WTC11 (cell line): ENCODE measurements around the gene TEKTIP1.

ENCODE experiments used
- ATF2 ChIP-seq: sonication (generic); formaldehyde crosslinking; IDR thresholded peaks from 2 replicates; pipeline ENCODE4 v1.8.1; 2022; ENCODE audit warnings: low read depth, missing genetic modification reagents, borderline replicate concordance
- CREB1 ChIP-seq: sonication (generic); formaldehyde crosslinking; IDR thresholded peaks from 2 replicates; pipeline ENCODE4 v1.8.0; 2023; ENCODE audit warnings: mild to moderate bottlenecking, missing genetic modification reagents
- FOXJ3 ChIP-seq: sonication (generic); formaldehyde crosslinking; IDR thresholded peaks from 2 replicates; pipeline ENCODE4 v1.9.0; 2021; ENCODE audit warnings: missing genetic modification reagents, mild to moderate bottlenecking, borderline replicate concordance
- FOXK1 ChIP-seq: sonication (generic); formaldehyde crosslinking; IDR thresholded peaks from 2 replicates; pipeline ENCODE4 v1.8.0; 2022; ENCODE audit warnings: mild to moderate bottlenecking, moderate library complexity, missing genetic modification reagents
- JUN ChIP-seq: sonication (generic); formaldehyde crosslinking; IDR thresholded peaks from 2 replicates; pipeline ENCODE4 v1.8.0; 2023; ENCODE audit warnings: mild to moderate bottlenecking, missing genetic modification reagents
- KAT7 ChIP-seq: sonication (generic); formaldehyde crosslinking; IDR thresholded peaks from 2 replicates; pipeline ENCODE4 v1.8.1; 2023; ENCODE audit warnings: missing genetic modification reagents, mild to moderate bottlenecking, borderline replicate concordance
- MAX ChIP-seq: sonication (generic); formaldehyde crosslinking; IDR thresholded peaks from 2 replicates; pipeline ENCODE4 v1.8.0; 2022; ENCODE audit warnings: mild to moderate bottlenecking, missing genetic modification reagents
- NFE2L1 ChIP-seq: sonication (generic); formaldehyde crosslinking; IDR thresholded peaks from 2 replicates; pipeline ENCODE4 v1.8.1; 2023; ENCODE audit warnings: missing genetic modification reagents
- USF1 ChIP-seq: sonication (generic); formaldehyde crosslinking; IDR thresholded peaks from 2 replicates; pipeline ENCODE4 v1.8.0; 2022; ENCODE audit warnings: mild to moderate bottlenecking, missing genetic modification reagents
- ZNF219 ChIP-seq: sonication (generic); formaldehyde crosslinking; IDR thresholded peaks from 2 replicates; pipeline ENCODE4 v1.8.0; 2023; ENCODE audit warnings: missing genetic modification reagents, mild to moderate bottlenecking, borderline replicate concordance
- ZSCAN18 ChIP-seq: fragments of 250-450 bp; sonication (Bioruptor Pico); IDR thresholded peaks from 2 replicates; pipeline ENCODE4 v2.1.2; 2022; ENCODE audit warnings: mild to moderate bottlenecking, moderate library complexity
- TF ChIP-seq, protein P1 (sequence below): fragments of 200-600 bp; IDR thresholded peaks from 2 replicates; pipeline ENCODE4 v1.8.0; 2022; ENCODE audit warnings: antibody characterized with exemption

GRCh38 chr19:3578390-3578789 is 39.4 kb downstream of the TEKTIP1 start:
- TF ChIP-seq NFE2L1 (no peak), FOXK1 (no peak), USF1 (CRISPR knock-in tag) (no peak), KAT7 (no peak), MAX (CRISPR knock-in tag) (no peak), FOXJ3 (CRISPR knock-in tag) (no peak), ZNF219 (CRISPR knock-in tag) (no peak), CREB1 (CRISPR knock-in tag) (no peak), ATF2 (CRISPR knock-in tag) (no peak), ZSCAN18 (no peak), JUN (CRISPR knock-in tag) (no peak)
- TF ChIP-seq, protein P1, sequence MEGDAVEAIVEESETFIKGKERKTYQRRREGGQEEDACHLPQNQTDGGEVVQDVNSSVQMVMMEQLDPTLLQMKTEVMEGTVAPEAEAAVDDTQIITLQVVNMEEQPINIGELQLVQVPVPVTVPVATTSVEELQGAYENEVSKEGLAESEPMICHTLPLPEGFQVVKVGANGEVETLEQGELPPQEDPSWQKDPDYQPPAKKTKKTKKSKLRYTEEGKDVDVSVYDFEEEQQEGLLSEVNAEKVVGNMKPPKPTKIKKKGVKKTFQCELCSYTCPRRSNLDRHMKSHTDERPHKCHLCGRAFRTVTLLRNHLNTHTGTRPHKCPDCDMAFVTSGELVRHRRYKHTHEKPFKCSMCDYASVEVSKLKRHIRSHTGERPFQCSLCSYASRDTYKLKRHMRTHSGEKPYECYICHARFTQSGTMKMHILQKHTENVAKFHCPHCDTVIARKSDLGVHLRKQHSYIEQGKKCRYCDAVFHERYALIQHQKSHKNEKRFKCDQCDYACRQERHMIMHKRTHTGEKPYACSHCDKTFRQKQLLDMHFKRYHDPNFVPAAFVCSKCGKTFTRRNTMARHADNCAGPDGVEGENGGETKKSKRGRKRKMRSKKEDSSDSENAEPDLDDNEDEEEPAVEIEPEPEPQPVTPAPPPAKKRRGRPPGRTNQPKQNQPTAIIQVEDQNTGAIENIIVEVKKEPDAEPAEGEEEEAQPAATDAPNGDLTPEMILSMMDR: no peak
